GM18909 (cell line): ENCODE data around the gene DCUN1D2.
A peak's percentile ranks its signal among the peaks of the same experiment; 100 is the strongest.
"Not testable (repeated sequence)": the region's sequence is repeated elsewhere in the genome, so short reads cannot be mapped to it uniquely, and the experiment has no call there.

Source experiments
- ATAC-seq: cut with Tn5 transposase; IDR thresholded peaks from one replicate; pipeline ENCODE4 v1.9.1; 2021; ENCODE audit warnings: mild to moderate bottlenecking; ENCODE audit not compliant: unreplicated experiment, poor library complexity

Gene DCUN1D2

GRCh38 chr13:113491982-113492381 lies 1.5 kb upstream of the DCUN1D2 start:
- ATAC-seq, result no peak

GRCh38 chr13:113491418-113491883 lies 940 bp upstream of the DCUN1D2 start:
- ATAC-seq, result no peak

GRCh38 chr13:113489549-113490495 lies 689 bp downstream of the DCUN1D2 start:
- ATAC-seq, result peak; percentile 24

GRCh38 chr13:113489171-113489548 lies 1.4 kb downstream of the DCUN1D2 start:
- ATAC-seq, result no peak

GRCh38 chr13:113488283-113488682 lies 2.2 kb downstream of the DCUN1D2 start:
- no peak for ATAC-seq

- ATAC-seq, result no peak
Measured at GRCh38 chr13:113486698-113487097, 3.8 kb downstream of the DCUN1D2 start.

- no peak for ATAC-seq
Measured at GRCh38 chr13:113485545-113485944, 5.0 kb downstream of the DCUN1D2 start.

GRCh38 chr13:113483504-113484293 lies 6.8 kb downstream of the DCUN1D2 start:
- no peak for ATAC-seq

- ATAC-seq, result no peak
Measured at GRCh38 chr13:113483081-113483480, 7.4 kb downstream of the DCUN1D2 start.

- ATAC-seq, result no peak
Measured at GRCh38 chr13:113479179-113479578, 11.3 kb downstream of the DCUN1D2 start.

GRCh38 chr13:113477724-113478123 lies 12.8 kb downstream of the DCUN1D2 start:
- ATAC-seq, result no peak

GRCh38 chr13:113476811-113477210 lies 13.7 kb downstream of the DCUN1D2 start:
- ATAC-seq, result no peak

- no peak for ATAC-seq
Measured at GRCh38 chr13:113475911-113476310, 14.6 kb downstream of the DCUN1D2 start.

- ATAC-seq, result no peak
Measured at GRCh38 chr13:113475280-113475679, 15.2 kb downstream of the DCUN1D2 start.

GRCh38 chr13:113474179-113474578 lies 16.3 kb downstream of the DCUN1D2 start:
- no peak for ATAC-seq

GRCh38 chr13:113472355-113473025 lies 18.0 kb downstream of the DCUN1D2 start:
- no peak for ATAC-seq

- no peak for ATAC-seq
Measured at GRCh38 chr13:113471844-113472243, 18.7 kb downstream of the DCUN1D2 start.

- ATAC-seq, result not testable (repeated sequence)
Measured at GRCh38 chr13:113470635-113471163, 19.8 kb downstream of the DCUN1D2 start.

GRCh38 chr13:113470073-113470472 lies 20.4 kb downstream of the DCUN1D2 start:
- no peak for ATAC-seq

- no peak for ATAC-seq
Measured at GRCh38 chr13:113469582-113469981, 20.9 kb downstream of the DCUN1D2 start.
